TTC549 (cell line): ENCODE results near the gene FDXACB1.
A peak's percentile ranks its signal among the peaks of the same experiment; 100 is the strongest.
"Not testable (repeated sequence)": the region's sequence is repeated elsewhere in the genome, so short reads cannot be mapped to it uniquely, and the experiment has no call there.

Source experiments
- FAIRE-seq: peaks from 2 replicates; lab custom pipeline; 2012; peaks lifted over from hg19 to GRCh38; lab: Jason Lieb, UNC

Gene FDXACB1

DNA sequence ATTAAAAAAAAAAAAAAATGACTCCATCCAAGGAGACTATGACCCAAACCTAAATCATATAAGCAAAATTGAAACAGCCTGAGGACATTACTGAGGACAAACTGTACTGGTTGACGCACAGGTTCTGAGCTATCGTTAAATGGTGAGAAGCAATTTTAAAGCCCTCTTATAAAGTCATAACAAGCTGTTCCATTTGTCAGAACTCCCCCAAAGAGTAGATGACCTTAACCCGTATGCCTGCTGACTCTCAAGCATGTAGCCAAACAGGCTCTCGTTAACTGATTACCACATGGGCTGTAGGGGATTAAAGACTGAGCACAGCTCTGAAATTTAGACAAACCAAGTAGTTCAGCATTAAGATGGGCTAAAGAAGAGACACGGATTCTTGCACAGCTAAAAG is 30.4 kb upstream of the FDXACB1 start:
- no peak for FAIRE-seq

GRCh38 chr11:111908639-111909305 is 29.8 kb upstream of the FDXACB1 start:
- FAIRE-seq = no peak

DNA sequence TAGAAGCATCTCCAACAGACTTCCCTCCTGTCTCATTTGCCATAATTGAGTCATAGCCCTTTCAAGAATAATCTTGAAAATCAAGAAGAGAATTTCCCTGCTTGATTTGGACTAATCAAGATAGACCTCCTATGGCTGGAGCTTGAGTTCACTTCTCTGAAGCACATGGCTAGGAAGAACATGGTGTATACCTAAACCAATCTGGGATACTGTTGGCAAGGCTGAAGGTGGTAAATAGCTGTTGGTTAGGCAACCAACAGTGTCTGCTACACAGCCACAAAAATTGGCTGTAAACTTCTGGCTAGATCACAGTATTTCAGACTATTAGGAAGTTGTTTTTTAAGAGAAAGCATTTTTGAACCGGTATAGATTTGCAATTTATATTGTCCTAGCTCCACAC is 27.7 kb upstream of the FDXACB1 start:
- no peak for FAIRE-seq

- no peak for FAIRE-seq
Measured at GRCh38 chr11:111905411-111905810, 26.4 kb upstream of the FDXACB1 start.

DNA sequence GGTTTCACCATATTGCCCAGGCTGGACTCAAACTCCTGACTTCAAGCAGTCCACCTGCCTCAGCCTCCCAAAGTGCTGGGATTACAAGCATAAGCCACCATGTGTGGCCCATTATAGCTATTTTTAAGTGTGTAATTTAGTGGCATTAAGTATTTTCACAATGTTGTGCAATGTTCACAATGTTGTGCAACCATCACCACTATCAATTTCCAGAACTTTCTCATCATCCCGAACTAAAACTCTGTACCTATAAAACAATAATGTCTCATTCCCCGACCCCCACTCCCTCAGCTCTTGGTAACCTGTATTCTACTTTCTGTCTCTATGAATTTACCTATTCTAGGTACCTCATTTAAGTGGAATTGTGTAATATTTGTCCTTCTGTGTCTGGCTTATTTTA is 7.9 kb upstream of the FDXACB1 start:
- FAIRE-seq = no peak

GRCh38 chr11:111886032-111886431 is 7.1 kb upstream of the FDXACB1 start:
- FAIRE-seq = no peak

GRCh38 chr11:111885053-111885452 is 6.1 kb upstream of the FDXACB1 start:
- not testable (repeated sequence) for FAIRE-seq

DNA sequence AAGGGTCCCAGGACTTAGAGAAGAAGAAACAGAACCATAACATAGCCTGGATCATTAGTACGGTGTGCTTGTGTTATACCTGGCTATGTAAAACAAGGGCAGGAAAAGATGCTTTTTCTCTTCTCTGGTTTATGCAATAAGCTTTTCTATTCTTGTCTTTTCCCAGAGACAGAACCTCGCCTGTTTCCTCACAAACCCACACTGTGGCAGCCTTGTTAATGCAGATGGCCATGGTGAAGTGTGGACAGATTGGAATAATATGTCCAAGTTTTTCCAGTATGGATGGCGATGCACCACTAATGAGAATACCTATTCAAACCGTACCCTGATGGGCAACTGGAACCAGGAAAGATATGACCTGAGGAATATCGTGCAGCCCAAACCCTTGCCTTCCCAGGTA is 3.2 kb upstream of the FDXACB1 start:
- FAIRE-seq = no peak

- no peak for FAIRE-seq
Measured at GRCh38 chr11:111879637-111879960, 634 bp upstream of the FDXACB1 start.

DNA sequence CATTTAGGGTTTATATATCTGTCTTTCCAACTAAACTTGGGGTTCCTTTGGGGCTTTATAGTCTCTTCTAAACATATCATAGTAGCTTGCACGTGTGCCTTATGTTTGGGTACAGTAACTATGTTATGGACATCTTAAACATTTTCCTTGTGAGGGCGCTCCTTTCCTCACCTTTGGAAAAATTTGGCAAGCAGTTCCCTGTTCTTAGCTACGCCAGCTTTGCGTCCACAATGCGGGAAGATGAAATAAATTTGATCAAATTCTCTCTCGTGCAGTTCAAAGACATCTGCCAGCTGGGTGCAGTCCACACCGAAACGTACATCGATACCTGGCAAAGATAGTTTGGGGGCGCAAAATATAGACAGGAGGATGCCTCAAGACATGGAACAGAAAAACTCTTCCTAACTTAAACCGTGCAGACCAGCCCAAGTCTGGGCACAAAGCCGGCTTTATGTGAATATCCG is 548 bp downstream of the FDXACB1 start:
- FAIRE-seq = no peak

- FAIRE-seq = no peak
Measured at GRCh38 chr11:111871693-111872161, 7.2 kb downstream of the FDXACB1 start.

DNA sequence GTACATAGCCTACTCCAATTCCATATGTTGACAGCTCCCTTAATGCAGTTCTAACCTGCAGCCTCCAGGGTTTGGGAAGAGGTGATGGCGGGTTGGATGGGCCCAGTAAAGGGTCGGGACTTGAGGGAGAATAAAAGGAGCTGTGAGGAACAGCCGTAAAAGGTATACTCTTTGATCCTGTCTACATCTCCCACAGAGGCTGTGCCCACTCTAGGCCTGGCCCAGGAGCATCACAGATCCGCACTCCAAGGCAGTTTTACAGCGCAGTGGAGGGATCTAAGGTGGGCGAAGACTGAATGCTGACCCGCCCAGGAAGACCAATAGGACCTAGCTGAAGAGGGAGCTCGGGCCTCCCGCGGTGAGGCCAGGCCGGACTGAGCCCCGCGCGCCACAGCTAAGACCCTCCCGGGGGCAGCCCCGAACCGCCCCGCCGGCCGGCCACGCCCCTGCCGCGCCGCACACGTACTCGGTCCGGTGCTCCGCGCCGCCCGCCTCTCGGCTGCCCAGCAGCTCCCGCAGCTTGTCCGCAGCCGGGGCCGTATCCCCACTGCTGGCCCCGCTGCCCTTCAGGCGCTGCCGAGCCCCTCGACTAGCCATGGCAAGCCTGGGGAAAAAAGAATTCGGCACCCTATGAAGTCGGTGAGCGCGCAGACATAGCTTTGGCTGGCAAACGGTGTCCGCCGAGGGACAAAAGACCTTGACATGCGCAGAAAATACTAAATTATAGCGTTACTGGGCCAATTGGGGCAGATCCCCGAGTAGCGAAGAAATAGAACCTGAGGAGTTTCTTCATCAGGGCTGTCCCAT is 7.9 kb downstream of the FDXACB1 start, which contains the start of gene ALG9:
Gene ALG9 (minus strand): TSS at position 696 of the 807 bp plus-strand sequence. CDS start 99 bp downstream, at position 597.
- FAIRE-seq = no peak

- no peak for FAIRE-seq
Measured at GRCh38 chr11:111870522-111870885, 8.5 kb downstream of the FDXACB1 start.

GRCh38 chr11:111870113-111870512 is 8.9 kb downstream of the FDXACB1 start:
- FAIRE-seq = no peak

GRCh38 chr11:111860257-111860656 is 18.7 kb downstream of the FDXACB1 start:
- FAIRE-seq = no peak

DNA sequence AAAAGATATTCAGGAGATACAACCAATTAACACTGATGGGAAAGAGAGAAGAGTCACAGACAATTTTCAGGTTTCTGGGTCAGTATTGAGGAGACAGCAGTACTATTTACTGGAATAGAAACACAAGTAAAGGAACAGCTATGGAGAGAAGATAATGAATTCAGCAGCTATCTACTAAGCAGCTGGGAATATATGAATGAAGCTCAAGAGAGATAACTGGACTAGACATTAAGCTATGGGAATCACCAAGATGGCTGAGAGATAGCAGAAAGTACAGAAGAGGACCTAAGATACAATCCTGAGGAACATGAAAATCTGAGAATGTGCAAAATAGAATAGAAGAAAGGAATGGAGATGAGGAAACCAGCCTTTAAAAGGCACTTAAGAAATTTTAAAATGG is 23.5 kb downstream of the FDXACB1 start:
- no peak for FAIRE-seq

- FAIRE-seq = no peak
Measured at GRCh38 chr11:111852103-111852502, 26.9 kb downstream of the FDXACB1 start.

DNA sequence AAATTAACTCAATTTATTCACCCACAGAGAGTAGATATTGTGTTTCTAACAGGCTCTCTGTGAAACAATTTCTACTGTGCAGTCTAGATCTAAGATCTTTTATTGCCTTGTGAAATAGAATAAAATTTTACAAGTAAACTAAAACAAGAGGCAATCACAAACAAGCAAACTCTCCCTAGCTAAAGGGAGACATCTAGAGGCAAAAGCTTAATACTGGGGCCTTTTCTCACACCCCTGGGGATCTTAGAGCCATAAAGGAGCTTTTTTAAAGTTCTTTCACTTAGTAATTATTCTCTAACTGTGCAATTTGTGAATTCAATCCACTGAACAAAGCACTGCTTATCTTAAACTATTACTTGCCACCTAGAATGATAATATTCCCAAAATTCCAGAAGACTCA is 27.3 kb downstream of the FDXACB1 start:
- peak; percentile 40 for FAIRE-seq

DNA sequence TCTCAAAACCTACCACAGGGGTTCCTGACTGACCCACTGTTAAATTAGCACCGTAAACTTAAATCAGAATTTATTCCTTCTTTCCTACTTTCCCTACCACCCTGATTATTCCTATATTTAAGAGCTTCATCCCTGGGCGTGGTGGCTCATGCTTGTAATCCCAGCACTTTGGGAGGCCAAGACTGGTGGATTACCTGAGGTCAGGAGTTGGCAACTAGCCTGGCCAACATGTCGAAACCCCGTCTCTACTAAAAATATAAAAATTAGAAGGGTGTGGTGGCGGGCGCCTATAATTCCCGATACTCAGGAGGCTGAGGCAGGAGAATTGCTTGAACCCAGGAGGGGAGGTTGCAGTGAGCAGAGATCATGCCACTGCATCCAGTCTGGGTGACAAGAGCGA is 27.9 kb downstream of the FDXACB1 start:
- FAIRE-seq = no peak

- no peak for FAIRE-seq
Measured at GRCh38 chr11:111849631-111850030, 29.3 kb downstream of the FDXACB1 start.

- FAIRE-seq = no peak
Measured at GRCh38 chr11:111846636-111847035, 32.3 kb downstream of the FDXACB1 start.

- no peak for FAIRE-seq
Measured at GRCh38 chr11:111846063-111846462, 32.9 kb downstream of the FDXACB1 start.

- no peak for FAIRE-seq
Measured at GRCh38 chr11:111845276-111846028, 33.5 kb downstream of the FDXACB1 start.
